ENCODE data around the gene EML6. TPM values are rescaled to one million over a fixed set of nuclear protein-coding genes. Genes with fewer than 3 reads are reported as not detected.

Gene EML6
- polyA plus RNA-seq, 1 of the 3 experiments (the other 2 are of a cell fraction), result 1.1 TPM

GRCh38 chr2:54866179-54866578, 142.7 kb downstream of the EML6 start:
- no peak overlapping the region for H2AFZ ChIP-seq (ENCODE audit: low read depth)
- ChIA-PET POLR2A (no interaction called here), CTCF (interaction anchor here (1.4 kb wide), 1 partner anchor 28 kb away, joined by 4 read pairs; no protein-coding TSS in a partner anchor)
- no peaks in the 10 kb centered on the region for H3K79me2 ChIP-seq (ENCODE audit: insufficient read depth)
- no peaks in the 10 kb centered on the region for H3K27me3 ChIP-seq (ENCODE audit: insufficient read depth)
- no peak overlapping the region for H3K9ac ChIP-seq
- H4K20me1 ChIP-seq (ENCODE audit: insufficient read depth), result no peaks in the 10 kb centered on the region
- H3K9me3 ChIP-seq, result no peaks in the 10 kb centered on the region
- TF ChIP-seq RAD21 (IDR thresholded peaks at IDR 0.05; ENCODE audit: low read length) (no peak), TCF12 (IDR thresholded peaks at IDR 0.05) (peak; percentile 40; the same call in 1 of the 2 replicates), FOSL2 (IDR thresholded peaks at IDR 0.05; ENCODE audit: borderline replicate concordance, low read depth) (peak; percentile 30; the same call in 1 of the 2 replicates), JUND (IDR thresholded peaks at IDR 0.05) (peak; percentile 57; the same call in 1 of the 2 replicates), PBX3 (IDR thresholded peaks at IDR 0.05) (peak; percentile 81), POLR2AphosphoS5 (IDR thresholded peaks at IDR 0.05; ENCODE audit: low read depth, low read length) (no peak)
- TF ChIP-seq, protein P1, sequence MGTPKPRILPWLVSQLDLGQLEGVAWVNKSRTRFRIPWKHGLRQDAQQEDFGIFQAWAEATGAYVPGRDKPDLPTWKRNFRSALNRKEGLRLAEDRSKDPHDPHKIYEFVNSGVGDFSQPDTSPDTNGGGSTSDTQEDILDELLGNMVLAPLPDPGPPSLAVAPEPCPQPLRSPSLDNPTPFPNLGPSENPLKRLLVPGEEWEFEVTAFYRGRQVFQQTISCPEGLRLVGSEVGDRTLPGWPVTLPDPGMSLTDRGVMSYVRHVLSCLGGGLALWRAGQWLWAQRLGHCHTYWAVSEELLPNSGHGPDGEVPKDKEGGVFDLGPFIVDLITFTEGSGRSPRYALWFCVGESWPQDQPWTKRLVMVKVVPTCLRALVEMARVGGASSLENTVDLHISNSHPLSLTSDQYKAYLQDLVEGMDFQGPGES (IDR thresholded peaks at IDR 0.05; ENCODE audit: low read depth, low read length), result no peak
- WGBS (ENCODE audit: low lambda C conversion rate), result 45% methylated on average over 2 of the region's 2 CpGs
- H3K36me3 ChIP-seq (replicated peaks in 1 of 2; ENCODE audit: control insufficient read depth in 1 of 2, insufficient read depth in 2 of 2, low read length in 1 of 2), result no peaks in the 10 kb centered on the region
- H3F3A ChIP-seq (replicated peaks; ENCODE audit: insufficient read depth), result no peaks in the 10 kb centered on the region
- no peaks in the 10 kb centered on the region for H3K4me1 ChIP-seq (ENCODE audit: control insufficient read depth in 1 of 2, insufficient read depth in 2 of 2, low read depth in 1 of 2, low read length in 1 of 2)
- no peak overlapping the region for H3K27ac ChIP-seq (ENCODE audit: low read depth in 2 of 2, low read length in 1 of 2)
- H3K4me3 ChIP-seq (ENCODE audit: low read depth in 2 of 2, low read length in 1 of 2), result no peak overlapping the region
- H3K9me2 ChIP-seq, result no peaks in the 10 kb centered on the region
- no peak overlapping the region for H3K4me2 ChIP-seq
- no peak for DNase-seq

- Histone ChIP-seq H3K4me1 (ENCODE audit: control insufficient read depth in 1 of 2, insufficient read depth in 2 of 2, low read depth in 1 of 2, low read length in 1 of 2) (no peaks in the 10 kb centered on the region), H3K27me3 (ENCODE audit: insufficient read depth) (no peaks in the 10 kb centered on the region), H3K4me2 (no peak overlapping the region), H2AFZ (ENCODE audit: low read depth) (peak overlapping the region; percentile 43; the same call in 1 of the 2 replicates), H3K9me3 (no peaks in the 10 kb centered on the region), H3F3A (replicated peaks; ENCODE audit: insufficient read depth) (no peaks in the 10 kb centered on the region), H3K27ac (ENCODE audit: low read depth in 2 of 2, low read length in 1 of 2) (no peak overlapping the region), H3K79me2 (ENCODE audit: insufficient read depth) (no peaks in the 10 kb centered on the region), H4K20me1 (ENCODE audit: insufficient read depth) (no peaks in the 10 kb centered on the region), H3K9ac (no peak overlapping the region), H3K9me2 (no peaks in the 10 kb centered on the region), H3K4me3 (ENCODE audit: low read depth in 2 of 2, low read length in 1 of 2) (no peak overlapping the region), H3K36me3 (replicated peaks in 1 of 2; ENCODE audit: control insufficient read depth in 1 of 2, insufficient read depth in 2 of 2, low read length in 1 of 2) (no peaks in the 10 kb centered on the region)
- ChIA-PET CTCF (interaction anchor here (1.4 kb wide), 1 partner anchor 28 kb away, joined by 4 read pairs; no protein-coding TSS in a partner anchor), POLR2A (no interaction called here)
- WGBS (ENCODE audit: low lambda C conversion rate), result 66% methylated on average over 5 of the region's 5 CpGs
- TF ChIP-seq CTCF (IDR thresholded peaks at IDR 0.05), result no peak
- no peak for TF ChIP-seq RAD21 (IDR thresholded peaks at IDR 0.05; ENCODE audit: low read length)
- TF ChIP-seq TCF12 (IDR thresholded peaks at IDR 0.05), result no peak
- TF ChIP-seq USF1 (IDR thresholded peaks at IDR 0.05; ENCODE audit: borderline replicate concordance, low read depth), result no peak
- TF ChIP-seq RXRA (IDR thresholded peaks at IDR 0.05; ENCODE audit: borderline replicate concordance, low read depth), result no peak
- no peak for TF ChIP-seq NRF1 (IDR thresholded peaks at IDR 0.05; ENCODE audit: low read depth, low read length)
- TF ChIP-seq ELF1 (IDR thresholded peaks at IDR 0.05), result no peak
- TF ChIP-seq FOXM1 (IDR thresholded peaks at IDR 0.05; ENCODE audit: low read depth), result no peak
- TF ChIP-seq RCOR1 (IDR thresholded peaks at IDR 0.05; ENCODE audit: low read length), result no peak
- no peak for TF ChIP-seq USF2 (IDR thresholded peaks at IDR 0.05; ENCODE audit: borderline replicate concordance, low read depth, low read length)
- no peak for TF ChIP-seq YY1 (IDR thresholded peaks at IDR 0.05; ENCODE audit: low read depth)
- no peak for DNase-seq
These were observed 143.4 kb downstream of the EML6 start for GRCh38 chr2:54866868-54867267.

Data from SK-N-SH (cell line).